ENCODE results near the gene ZG16. TPM values are rescaled to one million over a fixed set of nuclear protein-coding genes. Genes with fewer than 3 reads are reported as not detected.

Gene ZG16
- total RNA-seq, 2 donors from 2014 or later, result not detected

GRCh38 chr16:29816694-29817441 lies 38.8 kb downstream of the ZG16 start:
- Histone ChIP-seq H3K36me3 (no peaks in the 10 kb centered on the region), H3K4me3 (peak overlapping the region; percentile 95), H3K4me1 (ENCODE audit: control insufficient read depth in 1 of 2, low read depth in 2 of 2) (peaks cover 40 to 71% of the 10 kb centered on the region in 2 donors), H3K9me3 (no peaks in the 10 kb centered on the region), H3K27me3 (replicated peaks; ENCODE audit: insufficient read depth) (no peaks in the 10 kb centered on the region), H3K27ac (peak overlapping the region; percentile 92 to 96)
- TF ChIP-seq CTCF (IDR thresholded peaks at IDR 0.05), result no peak
- ATAC-seq (ENCODE audit: insufficient number of reproducible peaks, low FRiP score, low read depth) (no peak), DNase-seq (ENCODE audit: low spot score) (no peak)

- no peak overlapping the region for H3K27ac ChIP-seq
- H3K9me3 ChIP-seq, result no peaks in the 10 kb centered on the region
- no peak for TF ChIP-seq CTCF (IDR thresholded peaks at IDR 0.05)
- ATAC-seq (ENCODE audit: insufficient number of reproducible peaks, low FRiP score, low read depth) (no peak), DNase-seq (ENCODE audit: low spot score) (no peak)
- no peaks in the 10 kb centered on the region for H3K27me3 ChIP-seq (replicated peaks; ENCODE audit: insufficient read depth)
- H3K36me3 ChIP-seq, result no peaks in the 10 kb centered on the region
- H3K4me1 ChIP-seq (ENCODE audit: control insufficient read depth in 1 of 2, low read depth in 2 of 2), result peaks cover 42 to 74% of the 10 kb centered on the region in 2 donors
- no peak overlapping the region for H3K4me3 ChIP-seq
Observed at GRCh38 chr16:29818082-29818481, 40.0 kb downstream of the ZG16 start.

GRCh38 chr16:29819506-29819905 lies 41.5 kb downstream of the ZG16 start:
- Histone ChIP-seq H3K36me3 (no peaks in the 10 kb centered on the region), H3K27me3 (replicated peaks; ENCODE audit: insufficient read depth) (no peaks in the 10 kb centered on the region), H3K4me1 (ENCODE audit: control insufficient read depth in 1 of 2, low read depth in 2 of 2) (peaks cover 46 to 74% of the 10 kb centered on the region in 2 donors), H3K9me3 (no peaks in the 10 kb centered on the region), H3K27ac (peak overlapping the region; percentile 88 to 95), H3K4me3 (no peak overlapping the region)
- ATAC-seq (ENCODE audit: insufficient number of reproducible peaks, low FRiP score, low read depth) (no peak), DNase-seq (ENCODE audit: low spot score) (no peak)
- no peak for TF ChIP-seq CTCF (IDR thresholded peaks at IDR 0.05)

- no peaks in the 10 kb centered on the region for H3K36me3 ChIP-seq
- peak within 1 kb of the TSS; percentile 97 for H3K4me3 ChIP-seq
- H3K27me3 ChIP-seq (replicated peaks; ENCODE audit: insufficient read depth), result no peaks in the 10 kb centered on the region
- TF ChIP-seq CTCF (IDR thresholded peaks at IDR 0.05), result no peak
- peak within 1 kb of the TSS; percentile 88 to 95 for H3K27ac ChIP-seq
- no peaks in the 10 kb centered on the region for H3K9me3 ChIP-seq
- peaks cover 46 to 74% of the 10 kb centered on the region in 2 donors for H3K4me1 ChIP-seq (ENCODE audit: control insufficient read depth in 1 of 2, low read depth in 2 of 2)
- ATAC-seq (ENCODE audit: insufficient number of reproducible peaks, low FRiP score, low read depth) (no peak), DNase-seq (ENCODE audit: low spot score) (no peak)
Observed at GRCh38 chr16:29820271-29820701, 42.2 kb downstream of the ZG16 start, which contains the start of gene MVP. Gene MVP, plus strand, starts transcription at chr16:29820462. Its CDS starts 10,088 bp downstream, at chr16:29830550.

GRCh38 chr16:29820730-29821642 lies 42.9 kb downstream of the ZG16 start:
- no peak for TF ChIP-seq CTCF (IDR thresholded peaks at IDR 0.05)
- Histone ChIP-seq H3K27ac (peak overlapping the region; percentile 88 to 95), H3K4me1 (ENCODE audit: control insufficient read depth in 1 of 2, low read depth in 2 of 2) (peaks cover 53 to 79% of the 10 kb centered on the region in 2 donors), H3K27me3 (replicated peaks; ENCODE audit: insufficient read depth) (no peaks in the 10 kb centered on the region), H3K9me3 (no peaks in the 10 kb centered on the region), H3K4me3 (peak overlapping the region; percentile 97), H3K36me3 (no peaks in the 10 kb centered on the region)
- DNase-seq (ENCODE audit: low spot score) (no peak), ATAC-seq (ENCODE audit: insufficient number of reproducible peaks, low FRiP score, low read depth) (no peak)

All from thoracic aorta (tissue), 2 donors.